Prostate gland (tissue), 2 donors: ENCODE data around the gene ZNF385A.

Experiments used
- POLR2A ChIP-seq: fragments of 450-650 bp; IDR thresholded peaks from one replicate; pipeline ENCODE4 v1.6.1; 2016; ENCODE audit warnings: antibody characterized with exemption, mild to moderate bottlenecking
- POLR2AphosphoS5 ChIP-seq: sonication (generic); formaldehyde crosslinking; IDR thresholded peaks from one replicate; pipeline ENCODE4 v1.6.1; 2017; ENCODE audit warnings: antibody characterized with exemption
- TF ChIP-seq, protein P1 (sequence below), 4 experiments: fragments of 200-600 bp in 2 of 4; fragments of 450-650 bp in 2 of 4; sonication (generic) in 2 of 4; IDR thresholded peaks; 1 replicate in 3 of 4; 2 replicates in 1 of 4; pipeline ENCODE4 v1.5.1; 2016 to 2019; ENCODE audit warnings: antibody characterized with exemption in 4 of 4, mild to moderate bottlenecking in 2 of 4, moderate library complexity in 2 of 4

DNA sequence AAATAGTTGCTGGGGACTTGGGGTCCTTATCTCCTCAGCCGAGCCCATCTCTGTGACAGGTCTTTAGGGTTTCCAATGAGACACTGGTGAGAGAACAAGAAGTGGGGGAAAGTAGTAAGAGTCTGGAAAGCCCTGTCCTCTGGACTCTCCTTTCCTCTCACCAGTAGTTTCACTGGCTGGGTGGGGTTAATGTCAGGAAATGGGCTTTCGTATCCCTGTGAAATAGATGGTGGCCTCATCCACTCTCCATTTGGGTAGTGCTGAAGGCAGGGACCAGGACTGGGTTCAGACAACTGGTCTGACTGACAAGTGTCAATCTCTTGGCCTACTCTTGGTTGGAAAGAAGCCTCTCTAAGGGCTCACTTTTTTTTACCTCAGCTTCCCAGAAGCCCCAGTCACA, 7.5 kb downstream of the ZNF385A start:
- TF ChIP-seq, protein P1, sequence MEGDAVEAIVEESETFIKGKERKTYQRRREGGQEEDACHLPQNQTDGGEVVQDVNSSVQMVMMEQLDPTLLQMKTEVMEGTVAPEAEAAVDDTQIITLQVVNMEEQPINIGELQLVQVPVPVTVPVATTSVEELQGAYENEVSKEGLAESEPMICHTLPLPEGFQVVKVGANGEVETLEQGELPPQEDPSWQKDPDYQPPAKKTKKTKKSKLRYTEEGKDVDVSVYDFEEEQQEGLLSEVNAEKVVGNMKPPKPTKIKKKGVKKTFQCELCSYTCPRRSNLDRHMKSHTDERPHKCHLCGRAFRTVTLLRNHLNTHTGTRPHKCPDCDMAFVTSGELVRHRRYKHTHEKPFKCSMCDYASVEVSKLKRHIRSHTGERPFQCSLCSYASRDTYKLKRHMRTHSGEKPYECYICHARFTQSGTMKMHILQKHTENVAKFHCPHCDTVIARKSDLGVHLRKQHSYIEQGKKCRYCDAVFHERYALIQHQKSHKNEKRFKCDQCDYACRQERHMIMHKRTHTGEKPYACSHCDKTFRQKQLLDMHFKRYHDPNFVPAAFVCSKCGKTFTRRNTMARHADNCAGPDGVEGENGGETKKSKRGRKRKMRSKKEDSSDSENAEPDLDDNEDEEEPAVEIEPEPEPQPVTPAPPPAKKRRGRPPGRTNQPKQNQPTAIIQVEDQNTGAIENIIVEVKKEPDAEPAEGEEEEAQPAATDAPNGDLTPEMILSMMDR (IDR thresholded peaks at IDR 0.05): no peak
- TF ChIP-seq POLR2A (no peak), POLR2AphosphoS5 (no peak)
